ENCODE results near the gene VAV2. TPM values are rescaled to one million over a fixed set of nuclear protein-coding genes. Genes with fewer than 3 reads are reported as not detected.

Gene VAV2
- polyA plus RNA-seq, 10 donors, result 12.0 to 16.7 (median 14.3) TPM

DNA sequence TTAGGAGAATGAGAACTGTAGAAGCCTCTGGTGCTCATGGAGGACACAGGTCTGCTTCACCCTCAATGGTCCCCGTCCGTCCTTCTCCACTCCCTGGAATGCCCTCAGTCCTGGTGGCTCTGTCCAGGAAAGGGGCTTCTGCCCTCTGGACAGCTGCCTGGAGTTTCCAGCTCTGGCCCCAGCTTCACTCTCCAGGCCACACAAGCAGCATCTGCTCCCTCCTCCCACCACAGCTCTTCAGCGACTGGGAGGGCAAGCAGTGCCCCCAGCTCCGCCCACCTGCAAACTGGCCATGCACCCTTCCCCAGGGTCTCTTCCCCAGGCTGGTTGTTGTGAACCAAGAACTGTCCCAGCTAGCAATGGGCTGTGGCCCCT is 258.7 kb downstream of the VAV2 start:
- DNase-seq, result no peak

DNA sequence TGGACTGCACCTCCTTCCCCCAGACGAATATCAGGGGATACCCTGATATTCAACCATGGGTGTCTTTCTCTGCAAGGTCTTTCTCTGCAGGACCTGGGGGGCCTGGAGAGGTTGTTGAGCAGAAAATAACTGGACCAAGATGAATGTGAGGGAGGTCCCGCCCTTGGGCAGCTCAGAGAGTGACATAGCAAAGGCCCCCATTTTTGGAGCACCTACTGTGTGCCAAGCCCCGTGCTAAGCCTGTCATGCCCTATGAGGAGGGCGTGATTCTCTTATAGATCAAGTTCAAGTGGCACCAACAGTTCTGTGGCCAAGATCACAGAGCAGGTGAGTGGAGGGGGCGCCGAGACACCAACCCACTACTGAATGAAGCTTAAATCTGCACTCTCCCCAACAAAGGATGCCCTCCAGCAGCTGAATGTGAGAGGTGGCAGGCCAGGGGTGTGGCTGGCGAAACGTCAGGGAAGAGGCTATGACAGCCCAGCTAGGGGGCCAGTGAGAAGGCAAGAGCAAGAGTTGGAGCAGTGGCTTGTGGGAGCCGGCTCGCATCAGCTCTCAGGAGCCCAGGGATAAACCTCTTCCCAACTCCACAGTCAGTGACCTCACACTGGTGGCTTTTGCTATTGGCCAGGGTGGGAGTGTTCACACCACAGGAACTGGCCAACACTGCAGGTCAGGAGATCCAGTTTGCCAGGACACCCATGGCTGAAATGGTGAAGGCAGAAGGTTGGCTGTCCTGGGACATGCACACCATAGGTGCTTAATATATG is 259.3 kb downstream of the VAV2 start:
- DNase-seq, result no peak

DNA sequence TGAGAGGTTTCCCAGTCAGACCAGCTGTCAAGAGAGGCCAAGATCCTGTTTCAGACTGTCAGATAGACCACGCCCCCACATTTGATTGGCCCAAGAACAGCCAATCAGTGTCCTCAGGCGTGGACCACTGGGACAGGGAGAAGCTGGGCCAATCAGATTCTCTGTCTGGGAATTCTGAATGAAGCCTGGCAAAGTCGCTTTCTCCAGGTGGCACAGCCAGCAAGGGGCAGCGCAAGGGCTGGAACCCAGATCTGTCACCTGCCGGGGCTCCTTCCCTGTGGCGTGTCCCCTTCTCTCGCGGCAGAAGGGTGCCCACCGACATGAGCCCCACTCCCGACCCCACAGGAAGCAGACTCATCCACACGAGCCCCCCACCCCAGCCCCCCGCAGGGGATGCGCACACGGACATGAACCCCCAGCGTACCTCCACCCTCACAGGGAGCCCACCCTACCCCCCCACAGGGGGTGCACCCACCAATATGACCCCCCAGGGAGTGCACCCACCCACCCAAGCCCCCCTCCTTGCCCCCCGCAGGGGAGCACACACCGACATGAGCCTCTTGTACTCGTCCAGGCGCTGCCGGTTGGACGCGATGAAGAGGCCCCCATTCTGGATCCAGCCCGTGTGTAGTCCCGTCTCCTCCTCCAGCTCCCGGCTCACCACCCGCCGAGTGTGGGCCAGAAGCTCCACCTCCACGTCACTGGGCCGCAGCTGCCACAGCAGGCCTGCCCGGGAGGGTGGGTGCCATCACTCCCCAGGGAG is 260.1 kb downstream of the VAV2 start:
- DNase-seq, result peak in 1 of 3 donors; percentile 37

DNA sequence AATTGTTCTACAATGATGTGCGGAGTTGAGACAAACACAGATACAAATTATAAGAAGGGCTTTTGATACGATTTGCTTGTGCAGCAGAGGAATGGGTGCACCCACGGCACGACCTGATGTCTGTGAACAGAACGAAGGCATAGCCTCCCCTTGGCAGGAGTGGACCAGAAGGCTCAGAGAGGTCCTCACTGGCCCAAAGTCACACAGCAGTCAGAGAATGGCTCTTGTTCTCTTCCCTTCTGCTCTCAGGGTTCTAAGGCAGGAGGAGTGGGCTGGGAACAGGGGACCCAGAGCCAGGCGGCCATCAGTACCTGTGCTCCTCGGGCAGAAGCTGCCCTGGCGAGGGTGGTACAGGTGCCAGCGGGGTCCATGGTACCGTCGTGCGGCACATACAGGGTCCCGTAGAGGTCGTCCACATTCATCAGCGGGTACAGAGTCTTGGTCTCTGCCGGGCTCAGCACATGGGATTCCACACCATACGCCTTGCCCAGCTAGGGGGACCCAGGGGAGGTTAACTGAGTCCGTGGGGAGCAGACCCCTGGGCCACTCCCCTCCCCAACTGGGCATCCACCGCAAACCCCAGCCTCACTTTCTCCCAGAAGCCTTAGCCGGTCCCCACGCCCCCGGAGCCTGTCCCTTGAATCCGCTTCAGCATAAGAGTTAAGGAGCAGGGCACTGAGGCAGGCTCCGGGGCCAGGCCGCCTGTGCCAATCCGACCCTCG is 261.0 kb downstream of the VAV2 start:
- DNase-seq, result no peak

DNA sequence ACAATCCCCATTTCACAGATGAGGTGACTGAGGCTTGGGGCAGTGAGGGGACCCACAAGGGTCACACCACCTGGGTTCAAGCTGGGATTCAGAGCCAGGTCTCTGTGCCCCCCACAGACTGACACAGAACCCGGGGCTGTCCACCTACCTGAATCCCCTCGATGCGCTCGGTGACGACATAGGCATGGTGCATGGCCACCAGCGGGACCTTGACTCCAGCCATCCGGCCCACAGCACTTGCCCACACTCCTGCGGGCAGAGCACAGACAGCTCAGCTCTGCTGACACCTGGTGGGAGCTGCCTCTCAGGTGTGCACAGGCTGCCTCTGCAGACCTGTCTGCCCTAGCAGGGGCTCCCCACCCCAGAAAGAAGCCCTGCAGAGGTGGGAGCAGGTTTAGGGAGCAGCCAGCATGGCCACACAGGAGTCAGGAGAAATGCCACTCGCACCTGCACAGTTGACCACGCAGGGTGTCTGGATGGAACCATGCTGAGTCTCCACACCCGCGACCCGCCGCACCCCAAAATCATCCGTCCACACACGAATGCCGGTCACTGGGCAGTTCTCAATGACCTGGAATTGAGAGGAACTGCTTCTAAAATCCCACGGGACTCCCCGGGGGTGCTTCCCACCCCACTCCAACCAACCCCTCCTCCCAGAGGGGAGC is 262.4 kb downstream of the VAV2 start:
- no peak for DNase-seq

DNA sequence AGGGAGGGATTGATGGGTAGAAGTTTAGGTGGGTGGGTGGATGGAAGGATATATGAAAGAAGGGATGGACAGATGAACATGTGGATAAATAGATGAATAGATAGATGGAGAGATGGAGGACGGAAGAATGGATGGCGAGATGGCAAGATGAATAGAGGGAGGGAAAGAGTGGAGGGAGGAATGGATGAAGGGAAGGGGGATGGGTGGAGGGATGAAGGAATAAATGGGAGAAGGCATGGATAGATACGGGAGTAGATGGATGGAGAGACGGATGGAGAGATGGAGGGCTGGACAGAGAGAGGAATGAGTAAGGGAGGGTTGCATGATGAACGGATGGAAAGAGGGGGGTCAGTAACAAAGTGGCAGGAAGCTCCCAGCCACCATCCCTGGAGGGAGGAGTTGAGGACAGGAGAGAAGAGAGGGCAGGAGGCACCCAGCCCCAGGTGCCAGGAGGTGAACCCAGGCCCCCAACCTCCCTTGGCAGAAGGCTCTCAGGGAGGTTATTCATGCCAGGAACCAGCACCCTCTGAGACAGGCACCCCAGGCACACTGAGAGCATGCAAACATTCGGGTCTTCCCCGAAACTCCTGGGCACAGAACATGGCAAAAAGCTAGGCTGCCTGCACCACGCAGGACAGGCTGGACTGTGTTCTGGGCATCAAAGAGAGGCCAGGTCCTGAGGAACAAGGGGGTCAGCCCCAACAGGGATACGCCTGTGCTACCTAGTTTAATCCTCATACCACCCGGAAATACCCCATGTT is 263.1 kb downstream of the VAV2 start:
- DNase-seq, result no peak

DNA sequence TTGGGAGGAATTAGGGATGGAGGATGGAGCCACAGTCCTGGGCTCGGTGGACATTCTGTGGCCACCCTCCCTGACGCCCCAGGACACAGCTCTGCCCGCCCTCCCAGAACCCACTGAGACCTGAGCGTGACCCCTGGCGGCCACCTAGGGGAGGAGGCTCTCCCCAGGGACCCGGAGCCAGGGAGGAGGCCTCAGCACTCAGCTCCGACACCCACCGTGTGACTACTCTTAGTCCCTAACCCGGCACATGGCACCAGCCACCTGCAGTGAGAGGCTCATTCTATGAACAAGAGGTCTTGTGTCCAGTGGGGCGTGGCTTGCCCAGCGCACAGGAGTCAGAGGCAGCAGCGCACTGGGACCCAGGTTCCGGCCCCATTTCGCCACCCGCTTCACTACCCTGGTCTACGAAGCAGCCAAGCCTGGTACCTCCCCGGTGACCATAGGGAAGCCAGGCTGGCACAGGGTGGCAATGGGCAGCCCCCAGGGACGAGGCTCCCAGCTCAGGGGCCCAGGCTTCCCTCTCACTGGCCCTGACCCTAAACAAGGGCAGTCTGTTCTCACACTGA is 264.2 kb downstream of the VAV2 start:
- no peak for DNase-seq

DNA sequence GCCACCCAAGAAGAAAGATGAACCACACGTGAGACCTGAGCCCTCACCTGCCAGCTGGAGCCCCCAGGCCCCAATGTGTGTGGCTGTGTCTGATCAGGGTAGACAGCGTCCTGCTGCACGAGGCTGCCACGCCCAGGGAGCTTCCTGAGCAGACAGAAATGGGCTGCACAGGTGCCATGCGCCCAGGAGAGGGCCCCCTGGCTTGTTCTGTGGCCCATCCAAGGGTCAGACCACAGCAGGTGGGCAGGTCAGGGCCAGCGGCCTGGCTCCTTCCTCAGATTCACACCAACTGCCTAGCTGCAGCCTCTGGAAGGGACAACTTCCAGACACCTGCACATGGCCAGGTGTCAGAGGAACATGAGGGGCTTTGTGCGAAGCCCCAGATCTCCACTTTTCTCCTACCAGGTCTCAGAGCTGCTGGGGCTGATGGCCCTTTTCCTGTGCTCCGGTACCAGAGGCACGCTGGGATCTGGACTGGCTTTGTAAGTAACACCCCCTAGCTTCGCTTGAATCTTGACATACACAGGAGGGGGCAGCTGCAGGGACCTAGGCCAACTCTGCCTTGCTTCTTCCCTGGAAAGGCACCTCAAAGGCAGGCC is 264.7 kb downstream of the VAV2 start:
- DNase-seq, result no peak

DNA sequence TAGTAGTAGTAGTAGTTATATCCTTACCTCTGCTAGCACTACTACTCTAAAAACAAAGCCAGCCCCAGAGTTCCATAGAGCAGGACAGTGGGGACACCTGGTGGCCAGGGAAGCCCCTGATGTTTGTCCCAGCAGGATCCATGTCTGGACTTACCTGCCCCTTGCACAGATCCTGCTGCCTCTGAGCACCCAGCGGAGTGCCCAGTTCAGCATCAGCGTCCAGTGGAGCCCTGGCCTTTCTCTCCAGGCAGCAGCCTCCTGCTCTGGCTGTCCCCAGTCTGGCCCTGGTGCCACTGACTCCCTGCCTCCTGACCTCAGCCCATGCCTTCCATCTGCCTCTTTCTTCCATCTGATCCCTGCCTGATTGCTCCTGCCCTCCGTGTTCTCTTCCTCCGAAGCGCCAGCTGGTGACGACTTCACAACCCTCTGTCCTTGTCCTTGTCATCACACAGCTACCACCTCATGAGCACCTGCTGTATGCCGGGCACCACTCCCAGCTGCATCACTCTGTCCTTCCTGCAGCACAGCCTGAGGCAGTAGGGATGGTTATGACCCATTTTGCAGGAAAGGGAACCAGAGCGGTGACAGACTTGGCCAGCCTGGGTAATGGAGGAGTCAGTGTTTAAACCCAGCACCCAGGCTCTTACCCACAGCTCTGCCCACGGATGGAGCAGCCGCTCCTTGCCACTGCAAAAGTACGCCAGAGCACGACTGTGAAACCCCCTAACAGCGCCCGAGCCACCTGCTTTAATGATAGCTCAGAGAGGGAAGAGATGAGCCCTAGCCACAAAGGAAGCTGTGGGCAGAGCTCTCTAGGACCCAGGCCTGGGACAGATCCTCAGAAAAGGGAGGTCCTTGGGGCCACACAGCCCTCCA is 265.5 kb downstream of the VAV2 start:
- peak; percentile 32 to 73 (median 61) for DNase-seq

DNA sequence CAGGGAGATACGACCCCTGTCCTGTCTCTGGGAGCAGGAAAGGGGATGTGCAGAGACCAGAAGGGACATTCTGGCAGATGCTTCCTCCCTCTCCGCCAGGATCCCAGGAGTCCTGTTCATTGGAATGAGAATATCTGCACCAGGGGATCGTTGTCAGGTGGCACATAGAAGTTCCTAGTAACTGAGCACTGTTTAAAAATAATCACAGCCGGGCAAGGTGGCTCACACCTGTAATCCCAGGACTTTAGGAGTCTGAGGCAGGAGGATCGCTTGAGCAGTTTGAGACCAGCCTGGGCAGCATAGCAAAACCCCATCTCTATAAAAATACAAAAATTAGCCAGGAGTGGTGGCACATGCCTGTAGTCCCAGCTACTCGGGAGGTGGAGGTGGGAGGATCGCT is 266.2 kb downstream of the VAV2 start:
- DNase-seq, result no peak

DNA sequence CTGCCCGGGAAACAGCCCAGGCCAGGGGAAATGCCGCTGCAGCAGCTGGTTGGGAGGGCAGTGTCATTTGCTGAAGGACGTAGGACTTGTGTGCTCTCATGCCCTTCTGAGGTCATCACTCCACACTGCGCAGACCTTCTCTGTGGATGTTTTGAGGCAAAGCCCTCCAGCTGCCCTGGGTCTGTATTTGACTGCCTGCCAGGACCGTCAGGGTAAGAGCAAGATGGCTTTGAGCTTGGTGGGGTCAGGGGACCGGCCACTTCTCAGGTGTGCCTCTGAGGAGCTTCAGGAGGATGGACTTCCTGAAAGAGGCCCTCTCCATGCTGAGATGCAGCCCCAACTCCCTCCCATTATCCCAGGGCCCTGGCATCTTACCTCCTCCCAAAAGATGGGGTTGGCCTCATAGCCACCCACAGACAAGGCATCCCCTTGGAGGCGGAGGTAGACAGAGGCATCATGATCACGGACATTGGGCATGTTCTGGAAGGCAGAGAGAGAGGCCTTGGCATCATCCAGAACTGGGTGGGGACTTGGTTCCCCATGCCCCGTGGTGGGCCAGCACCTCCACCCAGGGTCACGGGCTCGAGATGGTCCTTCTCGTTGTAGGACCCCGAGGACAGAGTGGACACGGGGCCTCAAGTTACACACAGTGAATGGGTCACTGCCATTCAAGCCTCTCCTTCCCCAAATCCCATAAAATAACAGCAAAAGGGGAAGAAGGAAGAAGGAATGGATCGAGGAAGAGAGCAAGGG is 273.4 kb downstream of the VAV2 start:
- no peak for DNase-seq

DNA sequence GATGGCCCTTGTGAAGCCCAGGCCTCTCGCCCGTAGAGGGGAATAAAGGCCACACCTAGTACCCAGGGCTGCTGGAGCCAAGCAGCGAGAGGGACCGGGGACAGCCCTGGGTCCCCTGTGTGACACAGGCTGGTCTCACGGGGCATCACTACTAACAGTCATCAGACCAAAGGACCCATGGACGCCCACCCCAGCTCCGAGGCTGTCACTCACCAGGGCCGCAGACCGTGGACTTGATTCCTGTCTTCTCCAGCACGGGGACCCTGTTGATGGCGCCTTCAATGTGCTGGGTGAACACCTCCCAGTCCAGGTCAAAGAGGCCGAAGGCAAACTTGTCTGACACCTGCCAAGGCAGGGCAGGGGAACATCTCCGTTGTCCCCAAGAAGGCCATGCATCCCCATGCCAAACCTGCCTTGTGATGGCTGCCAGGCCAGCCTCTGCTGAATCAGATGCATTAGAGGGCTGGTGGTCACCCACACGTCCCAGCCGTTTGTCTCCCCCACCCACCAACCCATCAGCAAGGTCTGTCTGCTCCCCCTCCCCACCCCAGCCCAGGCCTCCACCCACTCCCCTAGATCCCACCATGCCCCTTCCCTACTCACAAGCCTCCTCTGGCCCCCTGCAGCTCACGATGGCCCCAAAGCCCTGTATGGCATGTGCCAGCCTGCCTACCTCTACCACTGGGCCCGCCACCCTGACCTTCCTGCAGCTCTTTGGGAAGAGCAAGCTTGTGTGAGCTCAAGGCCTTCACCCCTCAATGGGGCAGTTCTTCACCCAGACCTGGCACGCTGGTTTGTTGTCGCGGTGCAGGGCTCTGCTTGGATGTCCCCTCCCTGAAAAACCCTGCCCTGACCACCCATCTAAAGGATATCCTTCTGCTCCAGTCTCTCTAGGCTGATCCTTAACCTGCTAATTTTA is 274.8 kb downstream of the VAV2 start:
- no peak for DNase-seq

DNA sequence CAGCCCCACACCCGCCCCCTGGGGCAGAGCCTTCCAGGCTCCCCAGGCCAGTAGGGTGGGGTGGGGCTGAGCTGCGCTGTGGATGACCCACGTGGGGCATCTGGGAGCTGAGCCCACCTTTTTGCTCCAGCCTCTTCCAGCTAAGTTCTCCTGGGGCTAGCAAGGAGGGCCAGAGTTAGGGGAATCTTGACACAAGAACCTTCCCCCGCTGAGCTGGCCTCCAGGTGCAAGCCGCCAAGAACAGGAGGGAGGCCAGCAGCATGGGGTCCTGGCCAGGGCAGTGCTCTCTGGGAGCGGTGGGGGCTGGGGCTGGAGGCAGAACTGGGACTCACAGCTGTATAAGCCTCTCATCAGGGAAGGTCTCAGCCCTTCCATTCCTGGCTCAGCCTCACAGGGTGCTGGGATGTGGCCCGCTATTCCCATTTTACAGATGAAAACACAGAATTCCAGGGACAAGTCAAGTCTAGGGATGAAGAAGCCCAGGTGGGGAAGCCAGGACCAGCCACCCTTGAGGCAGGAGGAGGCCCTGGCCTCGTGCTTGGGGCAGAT is 275.5 kb downstream of the VAV2 start:
- peak in 1 of 3 donors; percentile 59 for DNase-seq

DNA sequence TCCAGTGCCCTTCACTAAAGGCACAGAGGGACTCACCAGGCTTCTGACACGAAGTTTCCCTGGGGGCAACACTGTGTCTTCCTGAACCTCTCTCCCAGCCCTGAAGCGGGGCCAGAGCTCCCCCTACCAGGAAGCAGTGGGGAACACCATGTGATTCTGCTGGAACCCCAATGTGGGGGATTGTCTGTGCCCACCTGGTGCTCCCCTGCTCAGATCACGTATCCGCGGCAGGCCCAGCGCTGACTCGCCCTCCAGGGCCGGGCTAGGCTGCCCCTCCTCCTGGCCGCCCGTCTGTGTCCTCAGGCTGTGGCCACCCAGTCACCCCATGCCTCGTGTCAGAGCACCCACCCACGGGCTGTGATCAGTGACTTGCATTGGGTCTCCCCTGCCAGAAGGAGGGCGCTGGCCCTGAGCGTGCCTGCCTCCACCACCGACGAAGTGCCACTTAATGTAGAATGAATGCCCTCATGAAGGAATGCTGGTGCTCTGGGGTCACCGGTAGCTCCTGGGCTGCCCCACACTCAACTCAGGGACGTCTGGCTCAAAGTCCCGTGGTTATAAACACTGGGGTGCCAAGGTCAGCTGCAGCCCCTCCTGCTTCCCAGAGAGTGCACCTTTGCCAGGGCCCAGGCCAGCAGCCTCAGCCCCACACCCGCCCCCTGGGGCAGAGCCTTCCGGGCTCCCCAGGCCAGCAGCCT is 276.1 kb downstream of the VAV2 start:
- DNase-seq, result peak in 1 of 3 donors; percentile 67

DNA sequence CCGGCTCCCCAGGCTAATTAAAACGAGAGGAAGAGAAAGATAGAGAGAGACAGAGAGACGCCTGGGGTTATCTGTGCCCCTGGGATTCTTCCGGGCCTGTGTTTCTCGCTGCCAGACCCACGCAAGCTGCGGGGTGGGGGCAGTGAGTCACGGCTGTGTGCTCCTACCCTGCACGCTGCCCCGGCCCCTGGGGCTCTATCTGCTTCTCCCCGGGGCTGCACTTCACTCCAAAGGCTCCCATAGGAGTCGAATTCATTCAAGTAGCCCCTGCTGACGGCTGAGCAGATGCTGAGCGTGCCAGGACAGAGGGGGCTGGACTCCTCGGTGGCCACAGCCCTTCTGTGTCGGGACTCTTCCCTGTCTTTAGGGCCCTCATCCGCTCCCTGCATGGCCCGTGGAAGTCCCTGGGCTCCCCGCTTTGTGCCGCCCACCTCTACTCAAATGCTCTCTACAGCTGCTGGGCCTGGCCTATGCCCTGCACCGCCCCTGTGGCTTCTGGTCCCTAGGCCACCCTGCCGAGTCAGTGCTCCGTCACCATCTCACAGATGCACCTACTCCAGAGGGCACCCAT is 276.7 kb downstream of the VAV2 start:
- DNase-seq, result no peak

DNA sequence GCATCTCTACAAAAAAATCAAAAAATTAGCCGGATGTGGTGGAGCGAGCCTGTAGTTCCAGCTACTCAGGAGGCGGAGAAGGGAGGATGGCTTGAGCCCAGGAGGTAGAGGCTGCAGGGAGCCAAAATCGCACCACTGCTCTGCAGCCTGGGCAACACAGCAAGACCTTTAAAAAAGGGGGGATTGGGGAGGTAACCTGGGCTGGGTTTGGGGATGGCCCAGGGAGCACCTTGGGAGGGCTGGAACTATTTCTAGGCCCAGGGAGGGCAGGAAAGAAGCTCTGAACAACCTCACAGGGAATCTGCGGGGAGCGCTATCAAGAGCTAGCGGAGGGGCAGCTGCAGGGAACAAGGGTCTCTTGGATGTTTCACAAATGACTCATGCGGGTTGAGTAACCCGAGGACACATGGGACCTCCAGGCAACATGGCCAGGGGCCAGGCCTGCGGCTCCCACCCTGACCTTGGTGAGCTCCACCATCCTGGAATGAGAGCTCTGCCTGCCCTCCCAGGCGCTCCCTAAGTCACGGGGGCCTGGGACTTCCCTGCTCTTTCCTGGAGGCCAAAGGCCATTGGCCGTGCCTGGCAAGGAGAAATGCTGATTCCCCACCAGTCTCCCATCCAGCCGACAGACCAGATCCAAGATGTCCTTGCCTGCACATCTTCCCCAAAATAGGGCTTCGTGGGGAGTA is 277.4 kb downstream of the VAV2 start:
- peak in 2 of 3 donors; percentile 52 to 66 for DNase-seq
